Muscle layer of colon (tissue), 2 donors: ENCODE measurements around the gene GPD1L.

Source experiments
- H3K27ac ChIP-seq: one replicate; pipeline ENCODE4 v1.7.0; 2013; ENCODE audit warnings: low read depth, mild to moderate bottlenecking, low read length, moderate library complexity
- H3K27me3 ChIP-seq, 2 donors: one replicate each; pipeline ENCODE4 v1.7.0; 2013; ENCODE audit warnings: low read length in 2 of 2, mild to moderate bottlenecking in 2 of 2; ENCODE audit not compliant: insufficient read depth in 2 of 2, control insufficient read depth in 1 of 2
- H3K36me3 ChIP-seq: one replicate; pipeline ENCODE4 v1.7.0; 2013; ENCODE audit warnings: mild to moderate bottlenecking, low read length; ENCODE audit not compliant: insufficient read depth
- H3K4me1 ChIP-seq: one replicate; pipeline ENCODE4 v1.7.0; 2013; ENCODE audit warnings: mild to moderate bottlenecking, low read length; ENCODE audit not compliant: insufficient read depth
- H3K4me3 ChIP-seq, 2 donors: one replicate each; pipeline ENCODE4 v1.7.0; 2013; ENCODE audit warnings: low read length in 2 of 2, low read depth in 1 of 2, mild to moderate bottlenecking in 1 of 2, moderate library complexity in 1 of 2
- H3K9ac ChIP-seq: one replicate; pipeline ENCODE4 v1.7.0; 2013; ENCODE audit warnings: low read length
- H3K9me3 ChIP-seq: one replicate; pipeline ENCODE4 v1.7.0; 2013; ENCODE audit warnings: mild to moderate bottlenecking, low read length
- donor health status: abdominal sarcoma.
- donor health status: Adenocarcinoma of cecum.

Gene GPD1L

DNA sequence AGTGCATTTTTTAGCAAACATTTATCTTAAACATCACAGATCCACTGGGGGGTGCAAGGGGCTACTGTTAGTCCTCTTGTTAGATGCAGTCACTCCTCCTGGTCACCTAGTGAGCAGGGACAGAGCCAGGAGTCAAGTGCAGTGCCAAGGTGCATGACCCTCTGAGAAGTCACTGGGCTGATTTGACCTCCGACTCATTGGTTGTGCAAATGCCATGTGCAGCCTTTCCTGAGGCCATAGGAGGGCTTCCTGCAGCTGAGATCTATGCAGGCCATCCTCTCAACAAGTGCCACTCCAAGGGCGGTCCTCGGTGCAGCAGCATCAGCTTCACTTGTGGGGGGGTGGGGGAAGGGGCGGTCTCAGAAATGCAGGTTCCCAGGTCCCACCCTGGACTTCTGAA lies 60.2 kb downstream of the GPD1L start:
- H3K27me3 ChIP-seq = no peaks in the 10 kb centered on the region
- no peaks in the 10 kb centered on the region for H3K9me3 ChIP-seq
- H3K4me3 ChIP-seq = no peak overlapping the region
- H3K36me3 ChIP-seq = peaks cover 17% of the 10 kb centered on the region
- no peaks in the 10 kb centered on the region for H3K4me1 ChIP-seq
- H3K27ac ChIP-seq = no peak overlapping the region
- no peak overlapping the region for H3K9ac ChIP-seq

DNA sequence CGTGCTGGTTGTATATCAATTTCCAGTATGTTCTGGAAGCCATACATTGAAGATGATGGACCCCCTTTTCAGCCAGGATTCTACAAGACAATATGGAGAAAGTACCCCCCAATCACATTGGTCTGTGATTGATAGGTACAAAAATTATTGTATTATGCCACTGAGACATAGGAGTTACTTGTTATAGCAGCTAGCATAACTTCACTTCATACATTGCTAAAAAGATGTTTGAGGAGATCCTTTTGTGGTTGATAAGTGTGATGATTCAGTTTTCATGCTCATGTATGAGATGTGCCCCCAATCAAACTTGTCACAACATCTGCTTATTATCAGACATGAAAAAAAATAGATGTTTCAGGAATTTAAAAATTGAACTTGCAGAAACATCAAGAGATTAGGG lies 66.0 kb downstream of the GPD1L start:
- Histone ChIP-seq H3K9ac (no peak overlapping the region), H3K27me3 (no peaks in the 10 kb centered on the region), H3K4me3 (no peak overlapping the region), H3K36me3 (no peaks in the 10 kb centered on the region), H3K27ac (no peak overlapping the region), H3K4me1 (no peaks in the 10 kb centered on the region), H3K9me3 (no peaks in the 10 kb centered on the region)

DNA sequence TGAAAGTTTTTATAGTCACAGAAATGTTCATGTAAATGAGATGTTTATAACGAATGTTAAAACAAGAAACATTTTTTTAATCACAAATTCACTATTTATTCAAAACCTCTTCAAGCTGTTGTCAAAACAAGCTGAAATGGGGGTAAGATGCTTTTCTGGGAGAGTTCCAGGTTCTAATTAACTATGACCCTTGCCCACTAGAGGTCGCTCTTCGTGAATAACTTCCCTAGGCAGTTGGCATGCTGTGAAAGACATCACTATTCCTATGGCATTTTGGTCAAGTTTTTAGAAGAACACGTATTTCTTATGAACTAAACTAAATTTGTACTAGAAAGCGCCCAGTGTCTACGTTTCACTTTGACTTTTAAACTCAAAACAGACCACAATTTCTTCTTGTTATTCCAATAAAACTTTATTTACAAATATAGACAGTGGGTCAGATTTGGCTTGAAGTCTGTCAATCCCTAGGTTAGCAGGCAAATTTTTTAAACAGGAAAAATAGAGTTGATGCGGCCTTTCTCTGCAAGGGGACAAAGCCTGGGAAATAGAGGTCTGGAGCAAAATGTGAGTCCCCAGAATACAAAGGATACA lies 69.3 kb downstream of the GPD1L start:
- Histone ChIP-seq H3K4me1 (no peaks in the 10 kb centered on the region), H3K27me3 (no peaks in the 10 kb centered on the region), H3K36me3 (no peaks in the 10 kb centered on the region), H3K9ac (no peak overlapping the region), H3K27ac (no peak overlapping the region), H3K4me3 (no peak overlapping the region), H3K9me3 (no peaks in the 10 kb centered on the region)

DNA sequence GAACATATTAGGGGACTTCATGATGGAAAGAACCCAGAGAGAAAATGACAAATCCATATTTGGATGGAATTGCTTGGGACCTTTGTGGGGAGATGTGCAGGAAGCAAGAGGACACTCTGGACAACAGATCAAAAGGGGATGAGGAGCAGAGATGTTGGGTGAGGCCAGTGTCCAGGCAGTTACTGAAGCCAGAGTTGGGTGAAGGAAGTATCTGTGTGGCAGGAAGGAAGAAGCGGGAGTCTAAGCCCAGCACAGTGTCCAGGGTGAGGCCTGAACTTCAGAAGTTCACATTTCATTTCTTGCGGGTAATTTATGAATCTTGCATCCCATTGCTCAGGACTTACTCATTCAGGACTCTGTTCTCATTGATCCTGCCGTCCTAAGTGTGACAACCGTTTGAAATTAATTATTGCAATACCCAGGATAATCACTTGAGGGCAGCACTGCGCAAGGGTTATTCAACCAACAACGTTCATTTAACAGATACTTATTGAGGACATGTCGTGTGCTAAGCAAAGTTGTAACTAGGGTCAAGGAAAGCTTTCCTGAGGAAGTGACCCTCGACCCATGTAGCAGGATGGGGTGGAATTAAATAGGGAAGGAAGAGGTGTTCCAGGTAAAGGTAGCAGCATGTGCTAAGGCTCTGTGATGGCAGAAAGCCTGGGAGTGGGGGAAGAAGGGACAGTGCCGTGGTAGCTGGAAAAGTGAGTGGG lies 70.7 kb downstream of the GPD1L start:
- H3K4me1 ChIP-seq = no peaks in the 10 kb centered on the region
- no peak overlapping the region for H3K9ac ChIP-seq
- H3K4me3 ChIP-seq = no peak overlapping the region
- no peaks in the 10 kb centered on the region for H3K36me3 ChIP-seq
- H3K9me3 ChIP-seq = no peaks in the 10 kb centered on the region
- H3K27me3 ChIP-seq = no peaks in the 10 kb centered on the region
- H3K27ac ChIP-seq = no peak overlapping the region

DNA sequence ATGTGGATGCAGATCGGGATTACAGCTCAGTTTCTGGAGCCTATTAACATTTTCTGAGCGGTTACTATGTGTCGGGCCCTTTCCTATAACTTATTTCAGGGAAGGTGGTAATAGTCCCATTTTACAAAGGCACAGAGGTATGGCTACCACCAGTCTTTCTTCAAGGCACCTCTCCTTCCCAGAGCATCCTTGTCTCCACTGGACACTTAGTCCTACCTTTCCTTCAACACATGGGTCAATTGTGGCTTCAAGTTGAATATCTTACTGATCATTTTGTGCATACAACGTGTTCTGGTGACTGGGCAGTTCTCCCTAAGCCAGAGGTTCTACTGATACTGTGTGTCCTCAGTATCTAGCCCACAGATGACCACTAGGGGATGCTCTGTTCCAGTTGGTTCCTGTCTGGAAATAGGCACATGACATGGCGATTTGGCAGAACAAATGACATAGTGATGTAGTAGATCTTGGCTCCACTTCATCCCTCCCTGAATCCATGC lies 71.3 kb downstream of the GPD1L start:
- H3K36me3 ChIP-seq = no peaks in the 10 kb centered on the region
- no peak overlapping the region for H3K4me3 ChIP-seq
- no peaks in the 10 kb centered on the region for H3K4me1 ChIP-seq
- no peaks in the 10 kb centered on the region for H3K27me3 ChIP-seq
- H3K27ac ChIP-seq = no peak overlapping the region
- no peaks in the 10 kb centered on the region for H3K9me3 ChIP-seq
- H3K9ac ChIP-seq = no peak overlapping the region

DNA sequence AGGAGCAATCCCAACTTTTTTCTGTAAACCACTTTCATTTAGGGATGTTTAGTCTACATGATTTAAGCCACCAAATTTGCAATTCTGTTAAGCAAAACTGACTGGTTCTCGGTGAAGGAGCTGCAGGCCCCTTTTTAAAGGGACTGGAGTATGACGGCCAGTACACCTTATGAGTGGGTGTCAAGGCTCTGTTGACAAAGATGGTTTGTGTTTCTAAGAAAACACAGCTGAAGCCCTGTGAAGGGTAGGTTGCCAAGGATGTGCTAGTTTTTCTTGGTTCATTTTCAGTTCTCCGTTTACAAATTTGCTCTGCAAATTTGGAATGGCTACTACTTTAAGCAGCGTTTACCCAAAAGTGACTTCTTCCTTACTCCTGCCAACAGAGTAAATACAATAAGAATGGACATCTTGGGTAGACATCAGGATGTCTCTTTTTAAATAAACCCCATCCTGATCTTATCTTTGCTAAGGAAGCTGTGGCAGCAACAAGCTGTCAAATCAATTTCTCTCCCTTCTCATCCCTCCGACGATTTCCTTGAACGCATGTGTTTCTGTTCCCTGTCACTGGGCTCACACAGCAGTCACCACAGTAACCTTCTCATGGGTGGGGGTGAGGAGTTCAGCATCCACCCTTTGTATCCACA lies 73.8 kb downstream of the GPD1L start:
- Histone ChIP-seq H3K4me1 (no peaks in the 10 kb centered on the region), H3K9ac (no peak overlapping the region), H3K36me3 (no peaks in the 10 kb centered on the region), H3K9me3 (no peaks in the 10 kb centered on the region), H3K27me3 (no peaks in the 10 kb centered on the region), H3K4me3 (no peak overlapping the region), H3K27ac (no peak overlapping the region)

DNA sequence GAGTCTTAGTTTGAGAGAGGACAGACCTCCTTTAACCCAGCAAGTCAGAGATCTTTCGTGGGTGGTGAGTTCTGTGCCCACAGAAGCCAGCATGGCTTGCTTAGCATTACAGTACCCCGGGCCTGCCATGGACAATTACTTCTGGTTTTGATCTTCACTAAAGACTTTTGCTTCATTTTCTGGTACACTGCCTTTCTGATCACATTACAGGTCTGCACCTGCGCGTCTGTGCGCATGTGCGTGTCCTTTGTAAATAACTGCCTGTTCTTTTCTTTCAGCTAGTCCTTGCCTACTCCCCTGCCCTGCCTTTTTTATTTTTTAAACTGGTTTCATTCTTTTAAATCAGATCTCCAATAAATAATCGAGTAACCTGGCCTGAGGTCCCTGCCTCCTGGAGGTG lies 74.9 kb downstream of the GPD1L start:
- no peaks in the 10 kb centered on the region for H3K36me3 ChIP-seq
- no peak overlapping the region for H3K4me3 ChIP-seq
- H3K27me3 ChIP-seq = no peaks in the 10 kb centered on the region
- no peak overlapping the region for H3K9ac ChIP-seq
- H3K9me3 ChIP-seq = no peaks in the 10 kb centered on the region
- no peak overlapping the region for H3K27ac ChIP-seq
- no peaks in the 10 kb centered on the region for H3K4me1 ChIP-seq

DNA sequence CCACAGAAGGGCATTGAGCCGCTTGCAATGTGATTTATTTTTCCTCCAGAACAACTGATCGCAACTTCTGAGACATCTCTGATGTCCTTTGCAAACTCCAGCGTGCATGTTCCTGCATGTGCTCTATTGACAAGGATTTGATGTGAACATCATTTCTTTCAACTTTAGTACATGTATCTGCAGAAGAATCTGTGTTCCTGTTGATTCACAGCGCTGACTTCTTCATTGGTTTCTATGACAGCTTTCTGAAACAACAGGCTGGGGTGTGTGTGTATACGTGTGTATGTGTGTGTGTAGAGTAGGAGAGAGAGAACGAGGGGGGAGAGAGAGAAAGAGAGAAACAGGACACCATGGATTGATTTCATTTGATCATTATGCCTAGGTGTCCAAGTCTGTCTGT lies 75.4 kb downstream of the GPD1L start:
- H3K4me1 ChIP-seq = no peaks in the 10 kb centered on the region
- no peaks in the 10 kb centered on the region for H3K9me3 ChIP-seq
- H3K9ac ChIP-seq = no peak overlapping the region
- no peaks in the 10 kb centered on the region for H3K36me3 ChIP-seq
- no peak overlapping the region for H3K27ac ChIP-seq
- no peaks in the 10 kb centered on the region for H3K27me3 ChIP-seq
- no peak overlapping the region for H3K4me3 ChIP-seq

DNA sequence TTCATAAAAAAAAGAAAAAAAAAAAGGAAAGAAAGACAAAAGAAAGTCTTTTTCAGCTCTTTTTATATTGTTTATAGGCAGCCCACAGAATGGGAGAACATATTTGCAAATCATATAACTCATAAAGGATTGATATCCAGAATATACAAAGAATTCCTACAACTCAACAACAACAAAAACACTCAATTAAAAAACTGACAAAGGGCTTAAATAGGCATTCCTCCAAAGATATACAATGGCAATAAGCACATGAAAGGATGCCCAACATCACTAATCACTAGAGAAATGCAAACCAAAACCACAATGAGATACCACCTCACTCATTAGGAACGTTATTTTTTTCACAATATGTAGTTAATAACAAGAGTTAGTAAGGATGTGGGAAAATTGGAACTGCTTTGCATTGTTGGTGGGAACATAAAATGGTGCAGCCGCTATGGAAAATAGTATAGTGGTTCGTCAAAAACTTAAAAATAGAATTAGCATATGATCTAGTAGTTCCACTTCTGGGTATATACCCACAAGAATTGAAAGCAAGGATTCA lies 77.8 kb downstream of the GPD1L start:
- H3K36me3 ChIP-seq = no peaks in the 10 kb centered on the region
- no peaks in the 10 kb centered on the region for H3K27me3 ChIP-seq
- no peaks in the 10 kb centered on the region for H3K9me3 ChIP-seq
- no peak overlapping the region for H3K9ac ChIP-seq
- H3K27ac ChIP-seq = no peak overlapping the region
- H3K4me1 ChIP-seq = no peaks in the 10 kb centered on the region
- H3K4me3 ChIP-seq = no peak overlapping the region

DNA sequence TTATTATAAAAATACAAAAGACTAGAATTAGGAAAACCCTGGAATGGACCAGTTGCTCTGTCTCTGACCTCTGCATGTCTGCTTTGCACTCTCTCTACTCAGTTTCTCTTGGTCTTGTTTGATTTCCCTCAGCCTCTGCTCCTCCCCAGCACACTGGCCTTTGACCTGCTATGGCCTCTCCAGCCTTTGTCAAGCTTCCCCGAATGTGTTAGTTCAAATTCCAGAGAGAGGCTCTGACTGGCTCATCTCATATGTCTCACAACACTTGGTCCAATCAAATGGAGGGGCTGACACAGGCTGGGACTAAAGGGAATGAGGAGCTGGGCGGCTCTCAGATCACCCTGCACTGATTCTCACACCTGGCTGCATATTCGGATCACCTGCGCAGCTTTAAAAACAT lies 79.7 kb downstream of the GPD1L start:
- Histone ChIP-seq H3K27ac (no peak overlapping the region), H3K9me3 (no peaks in the 10 kb centered on the region), H3K36me3 (no peaks in the 10 kb centered on the region), H3K27me3 (no peaks in the 10 kb centered on the region), H3K4me3 (no peak overlapping the region), H3K4me1 (no peaks in the 10 kb centered on the region), H3K9ac (no peak overlapping the region)

DNA sequence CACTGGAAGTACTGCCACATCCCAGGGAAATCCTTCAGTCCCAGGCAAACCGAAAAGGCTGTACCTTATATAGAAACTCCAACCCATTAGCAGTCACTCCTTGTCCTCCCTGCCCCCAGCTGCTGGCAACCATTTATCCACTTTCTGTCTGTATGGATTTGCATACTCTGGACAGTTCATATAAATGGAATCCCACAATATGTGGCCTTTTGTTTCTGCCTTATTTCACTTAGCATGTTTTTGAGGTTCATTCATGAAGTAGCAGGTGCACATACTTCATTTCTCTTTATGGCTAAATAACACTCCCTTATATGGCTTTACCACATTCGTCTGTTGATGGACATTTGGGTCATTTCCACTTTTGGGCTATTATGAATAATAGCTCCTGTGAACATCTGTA lies 80.5 kb downstream of the GPD1L start:
- H3K9ac ChIP-seq = no peak overlapping the region
- H3K36me3 ChIP-seq = no peaks in the 10 kb centered on the region
- no peak overlapping the region for H3K4me3 ChIP-seq
- no peaks in the 10 kb centered on the region for H3K9me3 ChIP-seq
- no peaks in the 10 kb centered on the region for H3K4me1 ChIP-seq
- no peaks in the 10 kb centered on the region for H3K27me3 ChIP-seq
- no peak overlapping the region for H3K27ac ChIP-seq
